HepG2 (cell line): ENCODE data around the gene SEC24B. TPM values are rescaled to one million over a fixed set of nuclear protein-coding genes. Genes with fewer than 3 reads are reported as not detected.
A peak's percentile ranks its signal among the peaks of the same experiment; 100 is the strongest.
"Not testable (repeated sequence)": the region's sequence is repeated elsewhere in the genome, so short reads cannot be mapped to it uniquely, and the experiment has no call there.

ENCODE experiments used
- ATAC-seq: fragments of 200-7000 bp; cut with Tn5 transposase; 3 replicates; pipeline ENCODE4 v1.9.1; 2020; ENCODE audit warnings: mild to moderate bottlenecking, moderate library complexity
- BruUV-seq: library from RNA; stranded (reverse); fragments of 400-500 nt; replicated peaks from 2 replicates; lab custom pipeline; 2021; lab: Mats Ljungman, UMichigan
- CTCF ChIA-PET: fragments of 300-600 bp; formaldehyde crosslinking; extraction: SDS; loops from one replicate; lab custom pipeline; 2021; ENCODE audit warnings: low total read pairs, inconsistent platforms, low intra/inter-chr PET ratio; lab: Yijun Ruan, JAX
- POLR2A ChIA-PET: fragments of 350-600 bp; sonication (Branson Sonifier 250); formaldehyde crosslinking; loops from one replicate; lab custom pipeline; 2020; ENCODE audit warnings: antibody characterized with exemption, inconsistent platforms; lab: Yijun Ruan, JAX
- DNase-seq: peaks from one replicate; pipeline ENCODE4 v3.0.0-alpha.2; 2015; ENCODE audit warnings: low spot score
- FAIRE-seq: peaks from 3 replicates; lab custom pipeline; 2011; peaks lifted over from hg19 to GRCh38; lab: Jason Lieb, UNC
- H2AFZ ChIP-seq: one replicate; pipeline ENCODE4 v1.6.1; 2011; ENCODE audit warnings: low read length, inconsistent platforms
- H3K27ac ChIP-seq: fragments of 300-600 bp; 3 replicates; pipeline ENCODE4 v1.8.0; 2011; ENCODE audit warnings: mixed run types, mild to moderate bottlenecking, mixed read lengths, low read length, inconsistent platforms; ENCODE audit not compliant: insufficient read depth; ENCODE audit errors: extremely low read length
- H3K27me3 ChIP-seq, 2 experiments: fragments of 200-600 bp in 1 of 2; 2 replicates in 1 of 2; 3 replicates in 1 of 2; pipeline versions ENCODE4 v1.6.0 to v1.8.0; 2011; ENCODE audit warnings: low read length in 2 of 2, mild to moderate bottlenecking in 2 of 2, moderate library complexity in 2 of 2, inconsistent platforms in 1 of 2; ENCODE audit not compliant: insufficient read depth in 2 of 2, control insufficient read depth in 1 of 2
- H3K36me3 ChIP-seq, 2 experiments: fragments of 200-600 bp in 1 of 2; replicated peaks in 1 of 2; 2 replicates in 1 of 2; 3 replicates in 1 of 2; pipeline versions ENCODE4 v1.5.1 to v1.8.0; 2011; ENCODE audit warnings: low read length in 2 of 2, inconsistent platforms in 1 of 2; ENCODE audit not compliant: insufficient read depth in 2 of 2, control insufficient read depth in 1 of 2
- H3K4me1 ChIP-seq: 2 replicates; pipeline ENCODE4 v1.5.1; 2012; ENCODE audit warnings: low read length, inconsistent platforms; ENCODE audit not compliant: insufficient read depth
- H3K4me2 ChIP-seq: 2 replicates; pipeline ENCODE4 v1.6.0; 2011; ENCODE audit warnings: low read depth, low read length, inconsistent platforms
- H3K4me3 ChIP-seq, 3 experiments: fragments of 200-600 bp in 1 of 3; sonication (generic), shearing (Covaris generic) in 1 of 3; replicated peaks in 1 of 3; 2 replicates each; pipeline ENCODE4 v1.5.1; 2011 to 2016; ENCODE audit warnings: low read length in 3 of 3, inconsistent platforms in 2 of 3, low read depth in 2 of 3, mild to moderate bottlenecking in 2 of 3, control low read depth in 1 of 3, mixed read lengths in 1 of 3; ENCODE audit not compliant: insufficient read depth in 1 of 3
- H3K79me2 ChIP-seq: one replicate; pipeline ENCODE4 v1.6.1; 2011; ENCODE audit warnings: low read length, inconsistent platforms; ENCODE audit not compliant: insufficient read depth
- H3K9ac ChIP-seq: 2 replicates; pipeline ENCODE4 v1.6.0; 2011; ENCODE audit warnings: mild to moderate bottlenecking, low read depth, low read length, inconsistent platforms; ENCODE audit not compliant: insufficient read depth
- H3K9me3 ChIP-seq: 2 replicates; pipeline ENCODE4 v1.5.1; 2012; ENCODE audit warnings: mild to moderate bottlenecking, low read length
- H4K20me1 ChIP-seq: 2 replicates; pipeline ENCODE4 v1.6.0; 2011; ENCODE audit warnings: inconsistent platforms, mild to moderate bottlenecking, low read length, moderate library complexity; ENCODE audit not compliant: insufficient read depth
- ATF5 ChIP-seq: sonication (generic); formaldehyde crosslinking; IDR thresholded peaks from 2 replicates; pipeline ENCODE4 v1.4.0; 2020; ENCODE audit warnings: mild to moderate bottlenecking, low read depth, missing genetic modification reagents
- KMT2A ChIP-seq: sonication (generic); formaldehyde crosslinking; IDR thresholded peaks from 2 replicates; pipeline ENCODE4 v1.4.0; 2020; ENCODE audit warnings: missing genetic modification reagents
- MXD1 ChIP-seq: sonication (generic); formaldehyde crosslinking; IDR thresholded peaks from 2 replicates; pipeline ENCODE4 v1.4.0; 2020; ENCODE audit warnings: mild to moderate bottlenecking, missing genetic modification reagents
- ZNF557 ChIP-seq: sonication (generic); formaldehyde crosslinking; IDR thresholded peaks from 2 replicates; pipeline ENCODE4 v1.4.0; 2020; ENCODE audit warnings: missing genetic modification reagents
- ZNF7 ChIP-seq: IDR thresholded peaks from 2 replicates; pipeline ENCODE4 v1.6.1; 2016; ENCODE audit warnings: missing biosample characterization, missing genetic modification reagents
- WGBS: methylation state at CpG from one replicate; pipeline ENCODE4 v1.1.6; 2017; ENCODE audit warnings: low lambda C conversion rate; 5-methylcytosine and 5-hydroxymethylcytosine counted together
- in situ Hi-C: cut with HindIII; loops from 2 replicates; pipeline ENCODE4 v1.10.0; 2017; ENCODE audit warnings: low pct_unique_long_range_greater_than_20kb; ENCODE audit not compliant: extremely low pct_ligation_motif_present
- intact Hi-C: fragments of 100-400 bp; cut with micrococcal nuclease; formaldehyde crosslinking; loops from one replicate; pipeline ENCODE4 v1.10.0; 2022; ENCODE audit not compliant: unreplicated experiment
- polyA plus RNA-seq, 8 experiments: library from polyadenylated mRNA; depleted of rRNA in 3 of 8; stranded (reverse) in 7 of 8; unstranded in 1 of 8; fragments of >200 nt; fragmentation: Illumina TruSeq in 4 of 8; extraction: Trizol in 4 of 8; gene quantifications; 2 replicates each; pipeline versions ENCODE4 v1.2.1 to v1.2.3, GENCODE V29; 2011 to 2016; ENCODE audit warnings: low read depth in 4 of 8, missing spikeins in 1 of 8, mixed read lengths in 1 of 8; ENCODE audit not compliant: insufficient read depth in 1 of 8
- total RNA-seq, 5 experiments: library from RNA; depleted of rRNA; stranded (reverse); fragments of >200 nt; fragmentation: Illumina TruSeq; extraction: Trizol; gene quantifications; 2 replicates each; pipeline ENCODE4 v1.2.3, GENCODE V29; 2016; ENCODE audit warnings: low read depth in 1 of 5

Gene SEC24B
- total and polyA plus RNA-seq, 2 of the 13 experiments (the other 11 are each of a cell fraction or from before 2014, with no cell fraction given): 14.6 to 39.0 TPM

GRCh38 chr4:109510687-109511086, 77.1 kb downstream of the SEC24B start:
- no peak overlapping the region for H3K27ac ChIP-seq
- FAIRE-seq: no peak
- no peak for TF ChIP-seq ZNF7 (CRISPR knock-in tag)
- TF ChIP-seq MXD1 (CRISPR knock-in tag): no peak
- TF ChIP-seq, all 625 proteins: peak for 0
- Histone ChIP-seq H3K9me3 (no peaks in the 10 kb centered on the region), H3K4me3 (no peak overlapping the region), H3K9ac (no peak overlapping the region), H3K4me2 (no peak overlapping the region), H4K20me1 (no peaks in the 10 kb centered on the region), H3K4me1 (no peaks in the 10 kb centered on the region), H2AFZ (no peak overlapping the region), H3K36me3 (peaks cover 0 to 32% of the 10 kb centered on the region in 2 experiments; a peak in 3 of 5 replicates), H3K27me3 (no peaks in the 10 kb centered on the region), H3K79me2 (no peaks in the 10 kb centered on the region)
- WGBS: 83% methylated on average over 2 of the region's 2 CpGs
- in situ Hi-C loops: no loop called here
- intact Hi-C loops: no loop called here
- no TSS peak for BruUV-seq
- DNase-seq (no peak), ATAC-seq (no peak)
- CTCF ChIA-PET: no interaction called here
- POLR2A ChIA-PET: no interaction called here

GRCh38 chr4:109511414-109511813, 77.8 kb downstream of the SEC24B start:
- WGBS: 98% methylated on average over 2 of the region's 2 CpGs
- Histone ChIP-seq H3K4me2 (no peak overlapping the region), H3K4me1 (no peaks in the 10 kb centered on the region), H3K36me3 (peaks cover 0 to 29% of the 10 kb centered on the region in 2 experiments; a peak in 3 of 5 replicates), H2AFZ (no peak overlapping the region), H3K9ac (no peak overlapping the region), H3K79me2 (no peaks in the 10 kb centered on the region), H4K20me1 (no peaks in the 10 kb centered on the region), H3K9me3 (no peaks in the 10 kb centered on the region), H3K27ac (no peak overlapping the region), H3K27me3 (no peaks in the 10 kb centered on the region), H3K4me3 (no peak overlapping the region)
- ChIA-PET CTCF (no interaction called here), POLR2A (no interaction called here)
- ATAC-seq: no peak
- DNase-seq: no peak
- no peak for FAIRE-seq
- intact Hi-C loops: no loop called here
- TF ChIP-seq ATF5 (CRISPR knock-in tag): no peak
- TF ChIP-seq KMT2A: no peak
- TF ChIP-seq ZNF557: no peak
- in situ Hi-C loops: no loop called here
- BruUV-seq: TSS peak; percentile 27

- 93% methylated on average over 12 of the region's 12 CpGs for WGBS
- POLR2A ChIA-PET, H3K79me2 ChIP-seq, H3K27ac ChIP-seq, CTCF ChIA-PET, intact Hi-C loops, H3K4me1 ChIP-seq, FAIRE-seq, DNase-seq, H4K20me1 ChIP-seq, H3K4me2 ChIP-seq, ATAC-seq, H3K4me3 ChIP-seq, H2AFZ ChIP-seq, H3K9me3 ChIP-seq, H3K9ac ChIP-seq, BruUV-seq, in situ Hi-C loops, H3K27me3 ChIP-seq: not testable (repeated sequence)
- peaks cover 0 to 22% of the 10 kb centered on the region in 2 experiments; a peak in 3 of 5 replicates for H3K36me3 ChIP-seq
These were observed 79.8 kb downstream of the SEC24B start for GRCh38 chr4:109513368-109513767.
